ENCODE results near the gene C12orf42.

Gene C12orf42

DNA sequence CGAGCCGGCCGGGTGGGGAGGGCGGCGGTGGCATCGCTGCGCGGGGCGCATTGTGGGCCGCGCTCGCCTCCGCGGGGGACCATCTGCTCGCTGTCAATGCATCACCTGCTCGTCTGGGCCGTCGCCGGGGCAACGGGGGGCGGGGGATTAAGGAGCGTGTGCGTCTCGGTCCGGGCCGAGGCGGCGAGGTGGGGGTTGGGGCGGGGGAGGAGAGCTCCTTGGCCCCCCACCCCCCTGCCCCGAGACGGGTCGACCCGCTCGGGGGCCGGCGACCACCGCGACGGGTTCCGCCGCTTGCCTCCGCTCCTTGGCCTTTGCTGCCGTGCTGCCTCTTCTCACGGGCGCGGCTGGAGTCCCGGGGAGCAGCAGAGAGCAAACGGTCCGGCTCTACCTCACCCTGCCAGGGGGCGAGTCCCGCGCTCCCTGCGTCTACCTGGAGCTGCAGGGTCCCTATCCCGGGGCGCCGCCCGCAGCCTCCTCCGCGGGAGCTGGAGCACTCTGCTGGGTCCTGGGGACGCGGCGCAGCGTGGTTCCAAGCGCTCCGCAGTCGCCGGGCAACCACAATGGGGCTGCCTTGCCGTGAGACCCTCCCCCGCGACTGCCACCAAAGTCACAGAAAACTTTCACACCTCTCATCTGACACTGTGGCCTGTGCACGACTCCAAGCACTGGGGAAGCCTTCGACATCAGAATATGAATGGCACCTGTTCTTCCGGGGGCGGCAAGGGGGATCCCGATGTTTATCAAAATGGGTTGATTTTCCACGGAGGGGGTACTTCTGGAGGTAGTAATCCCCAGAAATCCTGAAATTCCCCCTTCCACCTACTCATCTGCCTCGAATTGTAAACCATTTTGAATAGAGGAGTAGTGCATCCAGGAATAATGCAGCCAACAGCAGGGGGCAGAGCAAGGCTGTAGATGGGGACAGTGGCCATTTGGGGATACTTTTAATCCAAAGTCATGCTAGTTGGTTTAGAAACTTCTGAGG lies at the start of gene C12orf42:
Gene C12orf42, minus strand, starts transcription at position 500 of the 988 bp plus-strand sequence. CDS start 17,542 bp downstream, outside the sequence.
- peak within 1 kb of the TSS; percentile 58; the same call in 1 of the 2 replicates for H3K4me3 ChIP-seq (ENCODE audit: low read length)
- H3K27ac ChIP-seq (ENCODE audit: low read length): no peak within 1 kb of the TSS
- no peak for DNase-seq (ENCODE audit: low read depth, low spot score)
- H3K36me3 ChIP-seq (ENCODE audit: control insufficient read depth, insufficient read depth, low read length): no peaks in the 10 kb centered on the region
- peaks cover 2% of the 10 kb centered on the region; the same call in 1 of the 2 replicates for H3K4me1 ChIP-seq (ENCODE audit: control insufficient read depth, insufficient read depth, low read length)
- peaks cover 2% of the 10 kb centered on the region; the same call in 1 of the 2 replicates for H3K27me3 ChIP-seq (ENCODE audit: control insufficient read depth, insufficient read depth, low read length)
- H3K9me3 ChIP-seq (ENCODE audit: control insufficient read depth, insufficient read depth, low read length): no peaks in the 10 kb centered on the region
- no CpG with 5 or more reads among the region's 77 CpGs for WGBS (ENCODE audit: insufficient coverage, insufficient read length)

DNA sequence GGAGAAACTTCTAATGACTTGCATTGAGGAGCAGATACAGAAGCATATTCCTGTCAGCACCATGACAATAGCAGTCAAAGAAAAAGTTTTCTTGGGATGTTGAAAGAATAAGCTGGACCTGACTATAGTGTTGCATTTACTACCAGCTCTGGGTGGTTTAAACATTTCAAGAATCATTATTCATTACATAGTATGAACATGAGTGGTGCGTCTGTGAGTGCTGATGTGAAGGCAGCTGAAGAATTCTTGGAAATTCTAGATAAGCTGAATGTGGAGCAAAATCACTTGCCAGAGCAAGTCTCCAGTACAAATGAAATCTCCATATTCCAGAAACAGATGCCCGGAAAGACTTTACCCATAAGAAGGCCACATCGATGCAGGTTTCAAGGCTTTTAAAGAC lies 46.3 kb upstream of the C12orf42 start:
- Histone ChIP-seq H3K27ac (ENCODE audit: low read length) (no peak overlapping the region), H3K27me3 (ENCODE audit: control insufficient read depth, insufficient read depth, low read length) (no peaks in the 10 kb centered on the region), H3K9me3 (ENCODE audit: control insufficient read depth, insufficient read depth, low read length) (no peaks in the 10 kb centered on the region), H3K4me3 (ENCODE audit: low read length) (no peak overlapping the region), H3K4me1 (ENCODE audit: control insufficient read depth, insufficient read depth, low read length) (no peaks in the 10 kb centered on the region), H3K36me3 (ENCODE audit: control insufficient read depth, insufficient read depth, low read length) (no peaks in the 10 kb centered on the region)
- no CpG with 5 or more reads among the region's 3 CpGs for WGBS (ENCODE audit: insufficient coverage, insufficient read length)
- DNase-seq (ENCODE audit: low read depth, low spot score): no peak

DNA sequence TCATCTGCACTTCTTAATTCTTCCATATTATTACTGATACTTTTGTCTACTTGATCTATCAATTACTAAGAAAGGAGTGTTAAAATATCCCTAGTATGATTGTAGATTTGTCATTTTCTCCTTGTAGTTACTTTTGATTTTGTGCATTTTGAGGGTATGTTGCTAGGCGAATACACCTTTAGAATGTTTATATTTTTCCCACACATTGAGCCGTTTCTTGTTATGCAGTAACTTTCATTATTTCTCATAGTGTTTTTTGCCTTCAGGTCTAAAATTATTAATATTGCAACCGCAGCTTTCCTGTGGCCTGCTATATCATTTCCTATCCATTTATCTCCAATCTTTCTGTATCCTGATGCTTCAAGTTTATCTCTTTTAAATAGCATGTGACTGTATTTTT lies 44.6 kb upstream of the C12orf42 start:
- no peaks in the 10 kb centered on the region for H3K36me3 ChIP-seq (ENCODE audit: control insufficient read depth, insufficient read depth, low read length)
- no CpG with 5 or more reads among the region's 3 CpGs for WGBS (ENCODE audit: insufficient coverage, insufficient read length)
- H3K4me3 ChIP-seq (ENCODE audit: low read length): no peak overlapping the region
- no peak overlapping the region for H3K27ac ChIP-seq (ENCODE audit: low read length)
- no peak for DNase-seq (ENCODE audit: low read depth, low spot score)
- no peaks in the 10 kb centered on the region for H3K27me3 ChIP-seq (ENCODE audit: control insufficient read depth, insufficient read depth, low read length)
- no peaks in the 10 kb centered on the region for H3K4me1 ChIP-seq (ENCODE audit: control insufficient read depth, insufficient read depth, low read length)
- no peaks in the 10 kb centered on the region for H3K9me3 ChIP-seq (ENCODE audit: control insufficient read depth, insufficient read depth, low read length)

DNA sequence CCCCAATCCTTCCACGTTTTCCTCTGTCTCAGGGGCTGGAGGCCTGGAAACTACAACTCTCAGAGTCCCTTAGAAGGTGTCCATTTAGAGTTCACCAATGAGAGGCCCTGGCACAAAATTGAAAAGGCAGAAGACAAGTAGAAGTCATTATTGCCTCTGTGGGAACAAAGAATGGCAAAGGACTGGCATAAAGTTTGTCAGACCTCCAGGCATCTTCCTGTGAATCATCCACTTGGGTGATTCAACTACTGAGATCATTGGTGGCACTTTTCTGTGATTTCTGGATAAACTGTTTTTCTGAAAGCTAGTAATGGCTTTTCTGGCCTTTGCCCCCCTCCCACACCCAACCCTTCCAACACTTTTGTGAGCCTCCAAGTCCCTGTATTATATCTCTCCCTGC lies 42.6 kb upstream of the C12orf42 start:
- no peak overlapping the region for H3K27ac ChIP-seq (ENCODE audit: low read length)
- no peaks in the 10 kb centered on the region for H3K36me3 ChIP-seq (ENCODE audit: control insufficient read depth, insufficient read depth, low read length)
- H3K9me3 ChIP-seq (ENCODE audit: control insufficient read depth, insufficient read depth, low read length): no peaks in the 10 kb centered on the region
- no peak overlapping the region for H3K4me3 ChIP-seq (ENCODE audit: low read length)
- DNase-seq (ENCODE audit: low read depth, low spot score): no peak
- no CpG with 5 or more reads among the region's 1 CpG for WGBS (ENCODE audit: insufficient coverage, insufficient read length)
- no peaks in the 10 kb centered on the region for H3K27me3 ChIP-seq (ENCODE audit: control insufficient read depth, insufficient read depth, low read length)
- no peaks in the 10 kb centered on the region for H3K4me1 ChIP-seq (ENCODE audit: control insufficient read depth, insufficient read depth, low read length)

DNA sequence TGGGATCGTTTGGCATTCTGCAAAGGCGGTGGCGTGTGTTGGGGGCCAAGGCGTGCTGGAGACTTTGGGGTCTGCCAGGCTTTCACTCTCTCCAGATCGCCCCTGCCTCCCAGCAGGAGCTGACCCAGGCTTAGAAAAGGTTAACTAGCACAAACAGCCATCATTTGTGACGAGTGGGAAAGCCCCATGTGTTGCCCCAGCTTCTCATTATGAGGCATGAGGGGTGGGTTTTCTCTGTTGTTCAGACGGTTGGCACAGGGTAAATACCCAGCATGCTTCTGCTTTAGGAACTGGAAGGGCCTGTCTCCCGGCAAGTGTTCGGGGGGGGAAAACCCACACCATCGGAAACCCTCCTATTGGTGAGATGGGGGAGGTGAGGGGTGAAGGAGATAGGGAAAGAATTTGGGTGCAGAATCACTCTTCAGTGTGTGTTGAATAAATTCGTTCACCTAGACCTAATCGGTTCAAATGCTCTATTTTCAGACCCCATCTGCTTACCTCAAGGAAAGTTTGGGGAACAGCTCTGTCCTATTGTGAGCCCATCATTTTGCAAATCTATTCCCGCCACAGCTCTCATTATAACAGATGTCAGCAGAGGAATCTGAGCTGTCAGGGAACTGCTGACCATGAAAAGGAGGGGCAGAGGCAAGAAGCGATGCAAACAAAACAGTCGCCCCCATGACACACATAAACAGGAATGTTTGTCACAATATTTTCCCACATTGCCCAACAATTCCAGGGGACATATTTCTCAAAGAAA lies 34.7 kb upstream of the C12orf42 start:
- Histone ChIP-seq H3K27ac (ENCODE audit: low read length) (no peak overlapping the region), H3K9me3 (ENCODE audit: control insufficient read depth, insufficient read depth, low read length) (no peaks in the 10 kb centered on the region), H3K36me3 (ENCODE audit: control insufficient read depth, insufficient read depth, low read length) (no peaks in the 10 kb centered on the region), H3K27me3 (ENCODE audit: control insufficient read depth, insufficient read depth, low read length) (no peaks in the 10 kb centered on the region), H3K4me3 (ENCODE audit: low read length) (no peak overlapping the region), H3K4me1 (ENCODE audit: control insufficient read depth, insufficient read depth, low read length) (no peaks in the 10 kb centered on the region)
- DNase-seq (ENCODE audit: low read depth, low spot score): no peak
- WGBS (ENCODE audit: insufficient coverage, insufficient read length): no CpG with 5 or more reads among the region's 15 CpGs

DNA sequence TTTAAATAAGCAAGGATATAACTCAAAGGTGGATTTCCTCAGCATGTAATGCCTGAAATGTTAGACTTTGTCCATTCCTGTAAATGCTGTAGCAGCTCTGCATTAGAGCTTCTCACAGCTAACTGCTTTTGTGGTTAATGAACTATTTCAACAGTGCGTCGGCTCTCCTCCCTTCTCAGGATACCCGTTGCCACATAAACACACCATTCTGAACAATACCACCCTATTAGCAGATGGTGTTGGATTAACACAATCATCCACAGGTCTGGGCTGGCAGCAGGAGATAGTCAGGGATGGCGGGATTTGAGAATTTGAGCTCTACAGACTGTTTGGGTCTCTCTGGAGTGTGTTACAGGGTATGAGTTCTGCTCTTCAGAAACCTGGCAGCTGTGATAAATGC lies 33.5 kb upstream of the C12orf42 start:
- H3K27me3 ChIP-seq (ENCODE audit: control insufficient read depth, insufficient read depth, low read length): no peaks in the 10 kb centered on the region
- no peaks in the 10 kb centered on the region for H3K36me3 ChIP-seq (ENCODE audit: control insufficient read depth, insufficient read depth, low read length)
- no peak overlapping the region for H3K27ac ChIP-seq (ENCODE audit: low read length)
- no peak overlapping the region for H3K4me3 ChIP-seq (ENCODE audit: low read length)
- no peak for DNase-seq (ENCODE audit: low read depth, low spot score)
- H3K9me3 ChIP-seq (ENCODE audit: control insufficient read depth, insufficient read depth, low read length): no peaks in the 10 kb centered on the region
- no peaks in the 10 kb centered on the region for H3K4me1 ChIP-seq (ENCODE audit: control insufficient read depth, insufficient read depth, low read length)
- no CpG with 5 or more reads among the region's 4 CpGs for WGBS (ENCODE audit: insufficient coverage, insufficient read length)

DNA sequence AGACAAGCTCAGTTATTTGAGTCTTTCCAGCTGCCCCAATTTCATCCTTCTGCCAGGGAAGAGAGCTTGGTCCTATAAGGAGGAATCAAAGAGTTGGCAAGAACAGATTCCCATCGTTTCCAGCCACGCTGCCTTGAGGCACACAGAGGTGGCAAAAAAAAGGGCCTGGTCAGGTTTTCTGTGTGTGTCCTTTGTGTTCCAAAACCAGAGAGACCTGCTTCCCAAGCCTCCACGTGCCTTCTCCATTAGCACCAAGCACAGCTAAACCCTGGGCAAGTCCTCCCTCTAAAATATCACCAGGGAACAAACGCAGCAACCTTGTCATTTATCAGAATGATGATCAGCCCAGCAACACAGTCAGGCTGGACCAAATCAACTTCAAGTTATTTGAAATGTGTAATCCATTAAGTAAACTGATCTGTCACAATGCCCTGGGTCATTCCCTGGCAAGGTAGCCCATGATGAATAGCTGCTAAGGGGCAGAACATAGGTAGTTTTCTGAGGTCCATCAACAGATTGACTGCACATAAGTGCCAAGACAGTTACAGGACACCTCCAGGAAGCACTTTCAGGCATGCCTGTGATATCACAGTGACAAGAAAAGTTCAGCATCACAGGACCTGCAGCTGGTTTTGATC lies 28.6 kb upstream of the C12orf42 start:
- WGBS (ENCODE audit: insufficient coverage, insufficient read length): no CpG with 5 or more reads among the region's 4 CpGs
- DNase-seq (ENCODE audit: low read depth, low spot score): no peak

DNA sequence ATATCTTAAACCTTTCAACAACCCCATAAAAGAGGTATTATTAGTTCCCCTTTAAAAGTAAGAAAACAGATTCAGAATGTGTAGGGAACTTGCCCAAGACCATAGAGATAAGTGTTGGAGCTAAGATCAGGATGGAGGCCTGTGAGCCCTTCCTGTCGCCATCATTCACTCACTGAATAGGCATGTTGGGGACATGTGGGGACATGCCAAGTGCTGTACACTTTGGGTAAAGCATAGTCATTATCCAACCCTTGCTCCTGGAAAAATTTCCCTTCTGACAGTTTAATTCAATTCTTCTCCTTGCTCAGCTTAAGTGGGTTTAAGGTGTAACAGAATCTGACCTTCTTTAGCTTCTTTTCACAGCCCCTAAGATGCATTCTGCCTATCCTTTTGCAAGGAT lies 28.0 kb upstream of the C12orf42 start:
- no CpG with 5 or more reads among the region's 1 CpG for WGBS (ENCODE audit: insufficient coverage, insufficient read length)
- DNase-seq (ENCODE audit: low read depth, low spot score): no peak

More for the DNA sequence above, 28.6 kb upstream of the C12orf42 start:
- H3K4me3 ChIP-seq (ENCODE audit: low read length): no peak overlapping the region
- H3K27me3 ChIP-seq (ENCODE audit: control insufficient read depth, insufficient read depth, low read length): no peaks in the 10 kb centered on the region
- H3K36me3 ChIP-seq (ENCODE audit: control insufficient read depth, insufficient read depth, low read length): no peaks in the 10 kb centered on the region
- H3K4me1 ChIP-seq (ENCODE audit: control insufficient read depth, insufficient read depth, low read length): no peaks in the 10 kb centered on the region
- H3K9me3 ChIP-seq (ENCODE audit: control insufficient read depth, insufficient read depth, low read length): no peaks in the 10 kb centered on the region
- no peak overlapping the region for H3K27ac ChIP-seq (ENCODE audit: low read length)

DNA sequence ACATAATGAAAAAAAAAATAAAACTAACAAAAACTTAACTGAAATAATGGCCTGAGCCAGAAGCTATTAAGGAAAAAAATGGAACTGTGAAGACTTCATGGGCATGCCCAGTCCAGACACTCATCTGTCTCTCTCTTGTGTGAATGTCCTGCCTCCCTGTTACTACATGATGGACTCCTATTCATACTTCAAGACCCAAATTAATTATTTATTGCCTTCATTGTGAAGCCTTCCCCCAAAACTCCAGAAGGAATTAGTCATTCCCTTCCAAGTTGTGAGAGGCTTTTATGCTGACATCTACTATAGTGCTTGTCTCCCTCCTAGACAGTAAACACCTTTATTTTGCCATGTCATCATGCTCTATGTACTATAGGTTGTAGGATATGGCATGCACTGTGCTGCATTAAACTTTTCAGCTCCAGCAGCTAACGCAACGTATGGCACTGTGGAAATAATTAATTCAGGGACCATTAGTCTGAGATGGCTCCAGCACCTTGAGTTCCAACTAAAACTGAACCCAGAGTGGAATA lies 25.0 kb upstream of the C12orf42 start:
- no peaks in the 10 kb centered on the region for H3K27me3 ChIP-seq (ENCODE audit: control insufficient read depth, insufficient read depth, low read length)
- H3K9me3 ChIP-seq (ENCODE audit: control insufficient read depth, insufficient read depth, low read length): no peaks in the 10 kb centered on the region
- H3K4me1 ChIP-seq (ENCODE audit: control insufficient read depth, insufficient read depth, low read length): no peaks in the 10 kb centered on the region
- no CpG with 5 or more reads among the region's 2 CpGs for WGBS (ENCODE audit: insufficient coverage, insufficient read length)
- no peak for DNase-seq (ENCODE audit: low read depth, low spot score)
- H3K4me3 ChIP-seq (ENCODE audit: low read length): no peak overlapping the region
- no peak overlapping the region for H3K27ac ChIP-seq (ENCODE audit: low read length)
- no peaks in the 10 kb centered on the region for H3K36me3 ChIP-seq (ENCODE audit: control insufficient read depth, insufficient read depth, low read length)

More for the DNA sequence above, 28.0 kb upstream of the C12orf42 start:
- Histone ChIP-seq H3K9me3 (ENCODE audit: control insufficient read depth, insufficient read depth, low read length) (no peaks in the 10 kb centered on the region), H3K27ac (ENCODE audit: low read length) (no peak overlapping the region), H3K4me1 (ENCODE audit: control insufficient read depth, insufficient read depth, low read length) (no peaks in the 10 kb centered on the region), H3K27me3 (ENCODE audit: control insufficient read depth, insufficient read depth, low read length) (no peaks in the 10 kb centered on the region), H3K4me3 (ENCODE audit: low read length) (no peak overlapping the region), H3K36me3 (ENCODE audit: control insufficient read depth, insufficient read depth, low read length) (no peaks in the 10 kb centered on the region)

DNA sequence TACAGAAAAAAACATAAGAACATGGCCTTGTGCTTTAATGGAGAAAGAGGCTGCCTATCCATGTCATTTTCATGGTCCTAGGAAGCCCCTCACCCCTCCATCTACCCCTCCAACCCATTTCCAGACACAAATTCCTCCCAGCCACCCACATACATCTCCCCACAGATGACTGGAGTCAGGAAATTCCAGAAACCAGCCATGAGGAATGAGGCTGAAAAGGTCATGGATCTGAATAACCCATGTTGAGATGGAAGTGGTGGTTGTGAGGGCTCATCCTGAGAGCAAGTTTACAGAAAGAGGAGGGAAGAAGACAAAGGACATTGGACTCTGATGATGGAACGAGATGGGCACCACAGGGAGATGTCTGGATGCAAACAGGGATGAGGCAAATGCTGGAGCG lies 23.9 kb upstream of the C12orf42 start:
- no CpG with 5 or more reads among the region's 2 CpGs for WGBS (ENCODE audit: insufficient coverage, insufficient read length)
- H3K9me3 ChIP-seq (ENCODE audit: control insufficient read depth, insufficient read depth, low read length): no peaks in the 10 kb centered on the region
- no peak for DNase-seq (ENCODE audit: low read depth, low spot score)

More for the DNA sequence above, 23.9 kb upstream of the C12orf42 start:
- Histone ChIP-seq H3K27ac (ENCODE audit: low read length) (no peak overlapping the region), H3K36me3 (ENCODE audit: control insufficient read depth, insufficient read depth, low read length) (no peaks in the 10 kb centered on the region), H3K4me3 (ENCODE audit: low read length) (no peak overlapping the region), H3K27me3 (ENCODE audit: control insufficient read depth, insufficient read depth, low read length) (no peaks in the 10 kb centered on the region), H3K4me1 (ENCODE audit: control insufficient read depth, insufficient read depth, low read length) (no peaks in the 10 kb centered on the region)

Data from iPS DF 6.9 (cell line).